ENCODE results near the gene CELF1.
A peak's percentile ranks its signal among the peaks of the same experiment; 100 is the strongest.

The CELF1 gene

GRCh38 chr11:47430524-47430923, 122.4 kb downstream of the CELF1 start:
- no peaks in the 10 kb centered on the region for H3K36me3 ChIP-seq (ENCODE audit: control insufficient read depth, insufficient read depth, low read length)
- no peak overlapping the region for H3K9ac ChIP-seq (ENCODE audit: low read length)
- no peaks in the 10 kb centered on the region for H3K27me3 ChIP-seq (ENCODE audit: control insufficient read depth, insufficient read depth, low read length)
- H3K27ac ChIP-seq (ENCODE audit: low read depth, low read length), result no peak overlapping the region
- no peak overlapping the region for H3K4me3 ChIP-seq (ENCODE audit: low read length)
- no peaks in the 10 kb centered on the region for H3K4me1 ChIP-seq (ENCODE audit: control insufficient read depth, insufficient read depth, low read length)

GRCh38 chr11:47426062-47426956, 126.6 kb downstream of the CELF1 start, which contains the start of gene PSMC3:
TSS of gene PSMC3 (minus strand) at chr11:47426439. CDS start at chr11:47426279, 160 bp downstream.
- Histone ChIP-seq H3K4me1 (ENCODE audit: control insufficient read depth, insufficient read depth, low read length) (peaks cover 11% of the 10 kb centered on the region), H3K27me3 (ENCODE audit: control insufficient read depth, insufficient read depth, low read length) (no peaks in the 10 kb centered on the region), H3K9ac (ENCODE audit: low read length) (peak within 1 kb of the TSS; percentile 93), H3K4me3 (ENCODE audit: low read length) (peak within 1 kb of the TSS; percentile 97), H3K27ac (ENCODE audit: low read depth, low read length) (peak within 1 kb of the TSS; percentile 95), H3K36me3 (ENCODE audit: control insufficient read depth, insufficient read depth, low read length) (peaks cover 21% of the 10 kb centered on the region)

GRCh38 chr11:47425611-47426010, 127.3 kb downstream of the CELF1 start:
- peaks cover 21% of the 10 kb centered on the region for H3K36me3 ChIP-seq (ENCODE audit: control insufficient read depth, insufficient read depth, low read length)
- peaks cover 11% of the 10 kb centered on the region for H3K4me1 ChIP-seq (ENCODE audit: control insufficient read depth, insufficient read depth, low read length)
- H3K9ac ChIP-seq (ENCODE audit: low read length), result peak overlapping the region; percentile 93
- no peaks in the 10 kb centered on the region for H3K27me3 ChIP-seq (ENCODE audit: control insufficient read depth, insufficient read depth, low read length)
- H3K4me3 ChIP-seq (ENCODE audit: low read length), result peak overlapping the region; percentile 97
- peak overlapping the region; percentile 34 for H3K27ac ChIP-seq (ENCODE audit: low read depth, low read length)

GRCh38 chr11:47418454-47419259, 134.3 kb downstream of the CELF1 start:
- H3K27me3 ChIP-seq (ENCODE audit: control insufficient read depth, insufficient read depth, low read length), result no peaks in the 10 kb centered on the region
- H3K4me3 ChIP-seq (ENCODE audit: low read length), result no peak overlapping the region
- no peak overlapping the region for H3K27ac ChIP-seq (ENCODE audit: low read depth, low read length)
- peaks cover 44% of the 10 kb centered on the region for H3K36me3 ChIP-seq (ENCODE audit: control insufficient read depth, insufficient read depth, low read length)
- H3K9ac ChIP-seq (ENCODE audit: low read length), result no peak overlapping the region
- peaks cover 12% of the 10 kb centered on the region for H3K4me1 ChIP-seq (ENCODE audit: control insufficient read depth, insufficient read depth, low read length)

DNA sequence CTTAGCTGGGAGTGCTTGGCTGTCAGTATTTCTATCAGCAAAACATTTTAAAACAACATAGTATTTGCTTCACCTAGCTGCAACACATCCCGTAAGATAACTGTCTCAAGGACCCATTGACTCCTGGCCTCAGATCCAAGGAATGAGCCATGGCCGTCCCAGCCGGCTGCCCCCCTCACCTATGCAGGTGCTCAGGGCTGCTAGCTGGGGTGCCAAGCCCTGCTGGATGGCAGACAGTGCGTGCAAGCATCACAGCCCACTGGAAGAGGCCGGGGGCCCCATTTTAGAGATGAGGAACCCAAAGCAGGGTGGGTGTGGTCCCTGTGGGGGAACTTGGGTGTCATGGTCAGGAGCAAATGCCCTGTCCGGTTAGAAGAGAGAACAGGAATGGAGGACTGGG, 135.2 kb downstream of the CELF1 start:
- H3K9ac ChIP-seq (ENCODE audit: low read length), result no peak overlapping the region
- peaks cover 12% of the 10 kb centered on the region for H3K4me1 ChIP-seq (ENCODE audit: control insufficient read depth, insufficient read depth, low read length)
- H3K27me3 ChIP-seq (ENCODE audit: control insufficient read depth, insufficient read depth, low read length), result no peaks in the 10 kb centered on the region
- H3K27ac ChIP-seq (ENCODE audit: low read depth, low read length), result no peak overlapping the region
- H3K4me3 ChIP-seq (ENCODE audit: low read length), result no peak overlapping the region
- H3K36me3 ChIP-seq (ENCODE audit: control insufficient read depth, insufficient read depth, low read length), result peaks cover 39% of the 10 kb centered on the region

- H3K27ac ChIP-seq (ENCODE audit: low read depth, low read length), result peak overlapping the region; percentile 87
- H3K36me3 ChIP-seq (ENCODE audit: control insufficient read depth, insufficient read depth, low read length), result peaks cover 35% of the 10 kb centered on the region
- H3K4me3 ChIP-seq (ENCODE audit: low read length), result peak overlapping the region; percentile 12
- H3K27me3 ChIP-seq (ENCODE audit: control insufficient read depth, insufficient read depth, low read length), result no peaks in the 10 kb centered on the region
- H3K9ac ChIP-seq (ENCODE audit: low read length), result no peak overlapping the region
- peaks cover 12% of the 10 kb centered on the region for H3K4me1 ChIP-seq (ENCODE audit: control insufficient read depth, insufficient read depth, low read length)
Measured at GRCh38 chr11:47415949-47416472, 136.9 kb downstream of the CELF1 start.

Measured in rectal smooth muscle tissue (tissue), 1 donor.